Myocyte (in vitro differentiated cells): ENCODE results near the gene TEKT4. TPM values are rescaled to one million over a fixed set of nuclear protein-coding genes. Genes with fewer than 3 reads are reported as not detected.
"Not testable (repeated sequence)": the region's sequence is repeated elsewhere in the genome, so short reads cannot be mapped to it uniquely, and the experiment has no call there.

Source experiments
- DNase-seq: peaks from one replicate; pipeline ENCODE4 v3.0.0-alpha.2; 2012; ENCODE audit warnings: low read depth
- polyA plus RNA-seq: library from polyadenylated mRNA; unstranded; fragments of >200 nt; gene quantifications from one replicate; pipeline ENCODE4 v1.2.1, GENCODE V29; 2012; ENCODE audit warnings: missing spikeins
- total RNA-seq: library from RNA; depleted of rRNA; stranded (reverse); fragments of >200 nt; gene quantifications from 2 replicates; pipeline ENCODE4 v1.2.3, GENCODE V29; 2014

Gene TEKT4
- not detected in 2 replicates for total RNA-seq
- not detected for polyA plus RNA-seq

DNA sequence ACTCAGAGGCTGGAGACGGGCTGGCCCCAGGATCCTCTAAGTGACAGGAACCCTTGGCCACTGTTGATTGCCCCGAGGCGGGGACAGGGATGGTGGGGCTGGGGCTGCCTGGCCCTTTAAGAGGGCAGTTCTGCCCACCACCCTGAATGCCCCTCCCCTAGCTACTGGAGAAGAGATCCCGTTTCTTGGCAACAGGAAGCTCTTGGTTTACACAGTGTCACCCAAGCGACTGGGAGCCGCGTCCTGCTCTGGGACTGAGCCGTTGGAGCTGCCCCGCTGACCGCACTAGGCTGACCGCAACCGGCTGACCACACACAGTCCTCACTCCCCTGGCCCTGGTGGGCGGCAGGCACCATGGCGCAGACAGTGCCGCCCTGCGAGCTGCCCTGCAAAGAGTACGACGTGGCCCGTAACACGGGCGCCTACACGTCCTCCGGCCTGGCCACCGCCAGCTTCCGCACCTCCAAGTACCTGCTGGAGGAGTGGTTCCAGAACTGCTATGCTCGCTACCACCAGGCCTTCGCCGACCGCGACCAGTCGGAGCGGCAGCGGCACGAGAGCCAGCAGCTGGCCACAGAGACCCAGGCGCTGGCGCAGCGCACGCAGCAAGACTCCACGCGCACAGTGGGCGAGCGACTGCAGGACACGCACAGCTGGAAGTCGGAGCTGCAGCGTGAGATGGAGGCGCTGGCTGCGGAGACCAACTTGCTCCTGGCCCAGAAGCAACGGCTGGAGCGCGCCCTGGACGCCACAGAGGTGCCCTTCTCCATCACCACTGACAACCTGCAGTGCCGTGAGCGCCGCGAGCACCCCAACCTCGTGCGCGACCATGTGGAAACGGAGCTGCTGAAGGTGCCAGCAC, at the start of gene TEKT4:
TSS of gene TEKT4 (plus strand) at position 205 of the 862 bp plus-strand sequence. CDS start at position 355, 150 bp downstream.
- DNase-seq = peak; percentile 2

DNA sequence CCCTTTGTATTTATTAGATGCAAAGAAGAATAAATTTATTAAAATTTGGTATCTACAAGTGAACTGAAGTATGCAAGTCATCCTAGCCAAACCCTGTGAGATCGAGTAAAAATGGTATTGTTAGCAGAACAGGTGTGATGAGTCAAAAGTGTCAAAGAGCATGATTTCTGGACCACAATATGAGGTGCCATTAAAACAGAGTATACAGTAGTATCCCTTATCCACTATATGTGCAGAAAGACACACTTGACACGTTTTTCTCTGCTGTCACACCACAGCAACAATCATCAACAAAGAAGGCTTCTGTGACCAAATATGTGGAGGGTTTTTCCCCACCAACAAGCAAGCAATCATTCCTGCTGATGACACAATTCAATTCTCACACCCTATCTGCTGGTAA, 32.0 kb upstream of the TEKT4 start:
- DNase-seq = not testable (repeated sequence)

- DNase-seq = not testable (repeated sequence)
Observed at GRCh38 chr2:94856856-94857255, 14.4 kb upstream of the TEKT4 start.

DNA sequence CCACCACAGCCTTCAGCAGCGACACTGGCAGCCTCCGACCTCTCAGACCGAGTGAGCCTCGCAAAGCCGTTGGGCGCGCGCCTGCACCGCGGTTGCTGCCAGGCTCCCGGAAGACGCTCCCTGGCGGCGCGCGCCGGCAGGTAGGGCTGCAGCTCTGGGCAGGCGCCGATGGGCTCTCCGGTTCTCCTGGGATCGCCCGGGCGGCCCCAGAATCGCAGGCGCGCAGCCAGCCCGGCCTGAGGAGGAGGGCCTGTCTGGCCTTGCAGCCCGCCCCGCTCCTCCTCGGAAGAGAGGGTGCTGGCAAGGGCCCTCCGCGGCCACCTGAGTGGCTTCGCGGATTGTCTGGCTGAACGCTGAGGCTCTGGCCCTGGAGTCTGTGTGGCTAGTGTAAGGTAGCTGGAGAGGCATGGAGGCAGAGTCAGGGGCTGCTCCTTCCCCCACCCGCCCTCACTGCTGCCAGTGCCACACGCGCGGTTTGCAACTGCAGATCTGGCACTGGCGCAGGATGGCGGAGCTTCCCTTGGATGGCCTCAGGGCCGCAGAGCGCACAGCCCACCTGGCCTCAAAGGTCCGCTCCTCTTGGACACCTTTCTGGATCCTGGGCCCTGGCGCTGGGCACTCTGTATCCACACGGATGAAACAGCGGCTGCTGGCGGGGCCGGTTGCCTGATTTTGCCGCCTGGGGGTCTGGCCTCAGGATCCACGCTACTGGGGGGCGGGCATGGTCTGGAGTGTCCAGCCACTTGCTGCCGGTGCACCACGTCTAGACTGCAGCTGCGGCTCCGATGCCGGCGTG, 13.7 kb upstream of the TEKT4 start:
- DNase-seq = not testable (repeated sequence)

DNA sequence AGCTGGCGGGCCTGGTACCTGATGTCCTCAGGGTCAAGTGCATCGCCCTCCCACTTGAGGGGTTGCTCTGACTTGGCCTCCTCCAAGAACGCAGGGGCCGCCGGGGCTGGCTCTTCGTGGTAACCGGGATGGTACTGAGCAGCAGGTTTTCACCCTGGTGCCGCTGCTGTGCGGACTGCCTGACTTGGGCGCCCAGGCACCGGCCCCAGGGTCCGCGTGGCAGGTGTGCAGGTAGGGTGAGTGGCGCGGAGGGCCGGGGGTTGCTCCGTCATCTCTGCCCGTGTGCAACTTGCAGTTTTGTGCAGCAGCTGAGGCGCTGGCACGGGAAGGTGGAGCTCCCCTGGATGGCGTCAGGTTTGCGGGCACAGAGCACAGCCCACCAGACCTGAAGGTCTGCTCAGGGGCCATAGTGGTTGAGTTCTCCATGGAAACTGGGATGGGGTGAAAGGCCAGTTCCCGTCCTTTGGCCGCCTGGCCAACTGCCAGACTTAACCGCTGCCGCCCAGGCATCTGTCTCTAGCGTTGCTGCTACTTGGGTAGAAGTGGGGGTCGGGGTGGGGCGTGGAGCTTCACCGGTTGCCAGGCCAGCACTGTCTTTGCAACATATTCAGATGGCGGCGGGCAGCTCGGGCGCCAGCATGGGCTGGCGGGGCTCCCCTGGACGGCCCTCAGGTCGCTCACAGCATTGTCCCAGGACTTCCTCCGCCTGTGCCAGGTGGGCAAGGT, 12.9 kb upstream of the TEKT4 start:
- not testable (repeated sequence) for DNase-seq

DNA sequence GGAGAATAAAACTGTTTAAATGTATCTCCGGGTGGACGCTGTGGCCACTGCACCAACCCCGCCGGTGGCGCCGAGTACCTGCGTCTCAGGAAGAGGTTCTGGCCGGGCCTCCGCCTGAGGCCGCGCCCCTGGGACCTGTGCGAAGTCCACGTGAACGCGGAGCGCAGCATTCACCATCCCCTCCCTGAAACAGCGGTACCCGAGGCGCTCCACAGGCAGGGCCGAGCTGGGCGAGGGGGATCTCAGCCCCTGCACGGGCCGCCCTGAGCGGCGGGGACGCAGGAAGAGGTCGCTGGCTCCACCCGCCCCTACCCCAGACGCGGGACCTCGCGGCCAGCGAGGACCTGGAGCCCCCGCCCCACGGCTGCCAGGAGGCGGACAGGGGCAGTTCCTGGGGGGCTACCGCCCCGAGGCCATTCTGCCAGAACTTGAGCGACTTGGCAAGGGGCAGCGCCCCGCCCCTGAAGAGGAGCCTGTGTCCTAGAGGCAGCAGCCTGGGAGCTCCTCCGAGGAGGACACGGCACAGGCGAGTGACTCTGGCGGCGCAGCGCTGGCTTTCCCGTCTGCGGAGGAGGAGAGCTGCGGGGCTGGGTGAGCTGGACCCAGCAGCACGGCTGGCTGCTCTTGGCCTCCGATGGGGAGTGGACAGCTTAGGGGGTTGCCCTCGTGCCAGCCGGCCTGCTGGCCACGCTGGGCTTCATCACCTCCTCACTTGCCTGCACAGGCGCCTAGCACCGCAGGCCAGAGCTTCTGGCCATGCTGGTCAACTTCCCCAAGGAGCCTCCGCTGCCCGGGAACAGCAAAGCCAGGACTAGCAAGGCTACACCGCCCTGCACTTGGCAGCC, 9.7 kb upstream of the TEKT4 start:
- no peak for DNase-seq

DNA sequence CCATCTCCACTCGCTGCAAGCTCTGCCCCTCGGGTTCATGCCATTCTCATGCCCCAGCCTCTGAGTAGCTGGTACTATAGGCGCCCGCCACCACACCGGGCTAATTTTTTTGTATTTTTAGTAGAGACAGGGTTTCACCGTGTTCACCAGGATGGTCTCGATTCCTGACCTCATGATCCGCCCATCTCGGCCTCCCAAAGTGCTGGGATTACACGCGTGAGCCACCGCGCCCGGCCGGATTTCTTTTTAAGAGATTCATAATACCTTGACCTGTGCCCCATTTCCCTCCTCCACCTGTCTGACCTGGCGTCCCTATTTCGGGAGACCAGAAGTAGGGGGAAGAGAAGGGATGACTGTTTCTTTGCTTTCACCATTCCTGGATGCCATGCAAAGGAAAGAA, 8.3 kb upstream of the TEKT4 start:
- DNase-seq = not testable (repeated sequence)

DNA sequence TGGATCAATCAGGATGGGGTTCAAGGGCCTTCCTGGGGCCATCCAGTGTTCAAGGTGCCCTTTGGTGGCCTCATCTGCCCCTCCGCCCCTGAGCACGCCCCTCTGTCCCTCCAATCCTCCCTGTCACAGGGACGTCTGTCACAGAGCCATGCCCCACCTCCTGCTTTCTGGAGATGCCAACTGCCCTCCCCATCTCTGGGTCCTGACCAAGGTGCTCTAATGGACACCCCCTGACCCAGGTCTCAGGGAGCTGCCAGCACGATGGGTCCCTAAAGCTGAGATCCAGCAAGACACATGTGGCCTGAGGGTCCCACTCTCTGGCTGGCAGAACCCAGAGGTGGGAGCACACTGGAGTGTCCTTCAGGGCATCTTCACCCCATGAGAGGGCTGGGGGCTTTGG, 2.1 kb upstream of the TEKT4 start:
- DNase-seq = no peak

DNA sequence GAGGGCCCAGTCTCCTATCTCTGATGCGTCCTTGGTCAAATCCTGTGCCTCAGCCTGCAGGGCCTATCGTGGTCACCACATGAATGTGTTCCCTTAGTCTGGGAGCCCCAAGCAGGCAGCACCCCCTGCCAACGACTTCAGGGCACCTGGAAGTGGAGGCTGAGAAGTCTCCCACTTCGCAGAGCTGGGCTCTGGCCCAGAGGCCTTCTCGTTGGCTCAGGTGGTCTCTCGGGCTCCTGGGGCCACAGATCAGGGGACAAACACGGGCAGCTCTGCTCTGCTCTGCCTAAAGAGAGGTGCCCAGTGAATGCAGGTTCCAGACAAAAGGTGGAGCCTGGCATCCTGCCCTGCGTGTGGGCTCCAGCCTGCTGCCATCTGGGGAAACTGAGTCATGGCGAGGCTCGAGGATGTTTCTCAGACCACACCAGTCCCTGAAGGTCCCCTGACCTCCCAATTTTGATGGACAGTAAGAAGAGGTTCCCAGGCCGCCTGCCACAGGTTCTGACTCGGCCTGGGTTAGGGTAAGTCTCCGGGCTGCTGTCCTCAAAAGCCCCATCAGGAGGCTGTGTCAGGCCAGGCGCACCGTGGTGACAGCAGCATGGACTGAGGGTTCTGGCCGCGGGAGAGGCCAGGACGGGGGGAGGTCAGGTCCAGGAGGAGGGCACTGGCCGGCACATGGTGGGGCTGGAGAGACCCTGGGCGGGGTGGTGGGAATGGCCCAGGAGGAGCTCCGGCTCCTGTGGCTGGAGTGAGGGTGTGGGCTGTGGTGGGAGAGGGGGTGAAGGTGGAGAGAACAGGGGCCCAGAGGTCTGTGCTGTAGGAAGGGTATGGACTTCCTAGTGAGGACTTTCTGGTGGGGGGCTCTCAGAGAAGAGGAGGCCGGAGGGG, 1.4 kb upstream of the TEKT4 start:
- no peak for DNase-seq

DNA sequence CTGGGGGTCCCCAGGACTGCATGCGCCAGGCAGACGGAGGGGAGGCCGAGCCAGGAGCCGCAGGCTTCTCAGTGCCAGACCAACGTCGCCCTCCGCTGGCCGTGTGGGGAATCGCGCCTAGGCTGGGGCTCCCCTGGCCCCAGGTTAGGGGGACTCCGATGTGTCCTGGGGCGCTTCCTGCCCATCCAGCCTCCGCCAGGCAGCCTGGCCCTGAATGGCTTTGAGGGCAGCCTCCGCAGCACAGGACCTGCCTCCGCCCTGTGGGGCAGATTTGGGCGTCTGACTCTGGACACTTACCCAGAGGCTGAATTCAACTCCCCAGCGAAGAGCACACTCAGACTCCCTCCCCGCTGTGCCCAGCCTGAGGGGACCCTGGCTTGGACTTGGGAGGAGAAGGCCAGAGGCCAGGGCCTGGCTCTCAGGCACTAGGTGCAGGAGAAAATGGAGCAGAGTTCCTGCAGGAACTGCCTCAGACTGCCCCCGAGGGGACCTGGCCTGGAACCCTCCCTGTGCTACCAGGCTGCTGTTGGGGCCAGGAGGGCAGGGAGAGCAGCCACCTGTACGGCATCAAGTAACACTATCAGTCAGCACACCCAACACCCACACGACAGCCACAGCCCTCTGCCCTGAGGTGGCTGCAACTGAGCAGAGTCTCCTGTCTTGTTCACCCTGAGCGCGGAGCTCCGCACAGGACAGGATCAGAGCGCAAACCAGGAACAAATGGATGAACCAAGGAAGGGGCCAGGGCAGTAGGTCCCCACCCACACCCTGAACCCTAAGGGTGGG, 597 bp upstream of the TEKT4 start:
- no peak for DNase-seq

GRCh38 chr2:94872088-94872618, 923 bp downstream of the TEKT4 start:
- no peak for DNase-seq

DNA sequence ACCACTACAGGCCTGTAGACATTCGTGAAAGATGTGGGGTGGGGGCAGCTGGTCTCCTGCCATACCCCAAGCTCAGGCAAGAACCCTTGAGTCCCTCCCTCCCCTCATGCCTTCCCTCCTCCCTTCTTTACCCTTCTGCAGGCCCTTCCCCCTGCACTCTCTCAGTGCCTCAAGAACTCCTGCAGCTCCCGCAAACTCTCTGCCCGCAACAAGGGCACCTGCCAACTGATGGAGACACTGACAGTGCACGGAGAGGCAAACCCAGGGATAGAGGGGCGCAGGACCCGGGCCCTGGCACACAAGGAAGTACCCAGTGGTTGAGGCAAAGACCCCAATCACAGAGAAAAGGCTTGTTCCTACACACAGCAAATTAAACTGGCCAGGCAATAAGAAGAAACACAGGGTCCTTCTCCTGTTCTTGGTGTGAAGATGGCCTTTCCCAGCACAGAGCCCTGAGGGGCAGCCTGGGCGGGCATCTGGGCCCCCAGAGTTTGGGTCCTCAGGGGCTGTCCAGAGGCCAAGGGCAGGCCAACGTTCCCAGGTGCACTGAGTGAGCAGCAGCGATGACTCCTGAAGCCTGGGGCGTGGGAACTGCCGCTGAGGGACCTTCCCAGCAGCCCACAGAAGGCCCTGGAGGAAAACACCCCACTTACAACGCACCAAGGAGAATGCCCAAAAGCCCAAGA, 1.6 kb downstream of the TEKT4 start:
- DNase-seq = no peak

DNA sequence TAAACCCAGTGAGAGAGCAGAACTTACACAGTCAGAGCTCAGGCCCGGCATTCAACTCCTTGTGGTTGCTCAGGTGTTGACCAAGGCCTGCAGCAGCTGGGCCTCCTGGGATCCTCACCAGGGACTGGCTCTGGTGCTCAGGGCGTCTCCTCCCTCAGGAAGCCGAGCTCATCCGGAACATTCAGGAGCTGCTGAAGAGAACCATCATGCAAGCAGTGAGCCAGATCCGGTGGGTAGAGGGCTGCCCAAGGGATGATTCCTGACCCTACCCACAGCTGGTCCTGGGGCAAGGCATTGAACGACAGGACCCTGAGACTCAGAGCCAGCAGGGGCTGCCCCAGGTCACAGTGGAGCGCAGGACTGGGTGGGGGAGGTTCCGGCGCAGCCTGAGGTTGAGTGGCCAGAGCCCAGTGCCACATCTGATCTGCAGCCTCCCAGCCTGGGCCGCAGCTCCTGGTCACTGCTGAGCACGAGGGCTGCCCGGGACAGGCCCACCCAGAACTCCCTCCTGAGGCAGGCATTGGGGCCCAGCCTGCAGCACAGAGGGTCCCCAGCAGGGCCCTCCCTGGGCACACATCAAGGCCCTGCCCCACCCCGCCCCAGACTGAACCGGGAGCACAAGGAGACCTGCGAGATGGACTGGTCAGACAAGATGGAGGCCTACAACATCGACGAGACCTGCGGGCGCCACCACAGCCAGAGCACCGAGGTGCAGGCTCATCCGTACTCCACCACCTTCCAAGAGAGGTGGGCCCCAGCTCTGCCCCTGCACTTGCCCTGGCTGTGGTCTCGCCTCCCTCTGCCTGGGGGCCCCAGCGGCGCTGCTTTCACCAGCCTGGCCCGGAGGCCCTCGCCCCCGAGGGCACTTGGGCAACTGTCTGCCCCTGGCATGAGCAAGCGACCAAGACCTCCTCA, 2.4 kb downstream of the TEKT4 start:
- no peak for DNase-seq

DNA sequence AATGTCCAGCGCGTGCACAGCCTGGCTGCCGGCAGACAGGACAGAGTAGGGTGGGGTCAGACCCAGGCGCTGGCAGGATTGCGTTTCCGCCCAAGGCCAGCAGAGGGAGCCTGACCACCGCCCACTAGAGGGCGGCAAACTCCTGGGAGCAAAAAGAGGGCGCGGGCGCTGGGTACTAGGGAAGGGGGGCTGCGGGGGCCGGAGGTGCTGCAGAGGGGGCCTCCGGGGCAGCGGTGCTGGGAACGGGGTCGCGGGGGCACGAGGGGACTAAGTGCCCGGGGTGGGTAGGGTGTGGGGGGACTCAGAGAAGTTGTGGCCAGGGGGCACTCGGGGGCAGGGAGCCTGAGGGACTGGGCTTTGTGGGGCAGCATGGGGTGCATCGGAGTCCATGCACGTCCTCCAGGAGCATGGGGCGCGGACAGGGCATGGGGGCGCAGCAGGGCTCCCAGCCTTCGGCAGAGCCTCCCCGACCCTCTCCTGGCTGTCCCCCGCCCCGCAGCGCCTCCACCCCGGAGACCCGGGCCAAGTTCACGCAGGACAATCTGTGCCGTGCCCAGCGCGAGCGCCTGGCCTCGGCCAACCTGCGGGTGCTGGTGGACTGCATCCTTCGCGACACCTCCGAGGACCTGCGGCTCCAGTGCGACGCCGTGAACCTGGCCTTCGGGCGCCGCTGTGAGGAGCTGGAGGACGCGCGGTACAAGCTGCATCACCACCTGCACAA, 3.2 kb downstream of the TEKT4 start:
- peak; percentile 12 for DNase-seq

- DNase-seq = no peak
Observed at GRCh38 chr2:94875064-94875819, 4.0 kb downstream of the TEKT4 start.
